Activated CD4-positive, alpha-beta T cell treated with anti-CD3 and anti-CD28 coated beads, Interleukin-2, Interleukin-4, amounts not matched to agents 100 ng/mL and 50 ng/mL, durations not matched to agents 16 hours and 8 hours (primary cell): Measurements from ENCODE around the gene ZGPAT.
"Not testable (repeated sequence)": the region's sequence is repeated elsewhere in the genome, so short reads cannot be mapped to it uniquely, and the experiment has no call there.

Experiments
- DNase-seq: peaks from one replicate; pipeline ENCODE4 v3.0.0-alpha.2; 2020; ENCODE audit warnings: low spot score

ZGPAT gene

GRCh38 chr20:63703471-63703975 lies 4.3 kb upstream of the ZGPAT start:
- no peak for DNase-seq

- no peak for DNase-seq
These were observed 3.7 kb upstream of the ZGPAT start for GRCh38 chr20:63703976-63704748.

- DNase-seq: no peak
These were observed 3.1 kb upstream of the ZGPAT start for GRCh38 chr20:63704749-63705117.

DNA sequence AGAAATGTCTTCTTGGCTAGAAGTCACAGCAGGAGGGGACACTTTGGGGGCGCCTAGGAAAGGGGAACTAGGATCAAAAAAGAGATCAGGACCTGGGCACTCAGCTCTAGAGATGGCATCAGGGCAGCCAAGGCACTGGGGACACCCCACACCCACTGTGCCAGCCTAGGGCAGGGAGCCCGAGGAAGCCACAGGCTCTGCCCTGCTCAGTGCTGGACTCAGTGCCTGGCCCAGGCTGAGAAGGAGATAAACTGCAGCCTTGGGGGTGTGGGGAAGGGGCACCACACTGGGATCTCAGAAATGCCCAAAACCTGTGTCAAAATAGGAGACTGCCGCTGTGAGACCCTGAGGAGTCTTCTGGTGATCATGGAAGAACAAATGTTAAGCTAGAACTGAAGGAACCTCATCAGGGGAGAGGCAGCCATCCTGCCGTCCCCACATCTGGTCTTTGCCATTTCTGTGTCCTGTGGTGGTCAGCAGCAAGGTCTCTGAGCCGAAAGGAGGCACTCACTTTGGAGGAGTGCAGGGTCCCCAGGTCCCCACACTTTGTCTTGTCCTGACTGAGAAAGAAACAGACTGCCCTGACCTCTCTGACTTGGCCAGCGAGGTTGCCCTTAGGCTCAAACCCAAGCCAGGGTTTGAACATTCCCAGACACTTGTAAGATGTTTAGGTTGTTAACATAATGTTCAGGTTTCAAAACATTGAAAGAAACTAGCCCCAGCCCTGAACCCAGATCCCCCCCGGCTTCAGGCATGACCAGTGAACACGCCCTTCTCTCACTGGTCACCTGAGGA lies 2.4 kb upstream of the ZGPAT start:
- DNase-seq: no peak

DNA sequence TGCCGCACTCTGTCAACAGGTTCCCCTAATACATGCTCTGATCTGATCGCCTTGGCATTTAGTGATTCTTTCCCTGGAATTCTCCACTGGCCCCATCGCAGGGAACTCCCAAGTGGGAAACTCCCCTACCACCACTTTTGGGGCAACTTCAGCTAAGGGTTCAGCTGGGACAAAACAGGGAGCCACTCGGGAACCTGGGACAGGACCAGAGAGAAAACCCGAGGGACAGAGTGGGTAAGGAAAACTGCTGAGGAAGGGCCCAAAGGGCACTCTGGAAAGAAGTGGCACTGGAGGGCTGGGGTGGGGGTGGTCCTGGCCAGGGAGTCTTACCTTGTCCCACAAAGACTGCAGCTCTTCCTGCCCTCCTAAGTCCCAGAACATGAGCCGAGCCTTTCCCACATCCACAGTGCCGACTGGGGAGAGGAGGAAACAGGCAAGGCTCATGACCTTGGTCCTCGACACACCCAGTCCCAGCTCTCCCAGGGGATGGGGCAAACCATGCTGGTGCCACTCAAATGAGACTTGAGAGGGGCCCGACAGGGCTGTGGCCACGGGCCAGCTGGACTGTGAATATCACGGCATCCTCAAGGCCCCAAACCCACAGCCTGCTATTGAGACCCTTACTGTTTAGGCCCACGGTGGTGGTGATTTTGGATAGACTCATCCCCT lies 1.7 kb upstream of the ZGPAT start:
- no peak for DNase-seq

DNA sequence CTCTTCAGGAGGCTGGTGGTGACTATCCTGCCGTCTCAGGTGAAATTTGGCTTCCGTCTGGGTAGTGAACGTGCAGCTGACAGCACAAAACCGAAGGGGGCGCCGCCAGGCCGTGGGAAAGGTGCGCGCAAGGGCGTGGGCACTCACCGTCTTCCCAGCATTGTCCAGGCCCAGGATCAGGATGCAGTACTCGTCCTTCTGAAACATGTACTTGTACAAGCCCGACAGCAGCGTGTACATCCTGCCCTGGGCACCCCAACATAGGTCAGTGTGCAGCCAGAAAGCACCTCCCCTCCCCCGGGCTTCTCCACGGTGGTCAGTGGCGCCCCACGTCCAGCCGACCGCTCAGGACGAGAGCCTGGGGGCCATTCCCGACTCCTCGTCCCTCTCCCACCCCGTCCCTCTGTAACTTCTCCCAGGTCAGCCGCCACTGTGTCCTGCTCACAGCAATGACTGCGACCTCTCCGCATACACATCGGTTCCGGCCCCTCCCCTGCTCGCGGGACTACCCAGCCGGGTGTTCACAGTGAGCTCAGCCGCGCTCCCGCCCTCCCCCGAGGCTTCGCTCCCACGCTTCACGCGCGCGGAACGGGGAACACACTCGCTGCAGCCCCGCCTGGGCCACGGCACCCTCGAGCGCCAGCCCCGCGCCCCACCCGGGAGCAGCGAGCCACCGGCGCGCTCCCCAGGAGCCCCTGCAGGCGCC lies 834 bp upstream of the ZGPAT start:
- DNase-seq: peak; percentile 61

GRCh38 chr20:63708301-63709148 lies 686 bp downstream of the ZGPAT start:
- DNase-seq: no peak

DNA sequence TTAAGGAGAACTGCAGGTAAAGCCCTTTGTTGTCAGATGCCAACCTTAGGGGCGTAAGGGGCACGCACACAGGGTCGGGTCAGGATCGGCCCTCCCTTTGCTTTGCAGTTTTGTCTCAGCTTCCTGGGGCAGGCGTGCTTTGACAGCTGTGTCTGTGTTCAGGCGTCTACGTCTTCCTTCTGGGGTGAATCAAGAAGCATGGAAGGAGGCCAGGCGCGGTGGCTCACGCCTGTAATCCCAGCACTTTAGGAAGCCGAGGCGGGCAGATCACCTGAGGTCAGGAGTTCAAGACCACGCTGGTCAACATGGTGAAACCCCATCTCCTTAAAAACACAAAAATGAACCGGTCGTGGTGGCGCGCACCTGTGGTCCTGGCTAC lies 1.3 kb downstream of the ZGPAT start:
- no peak for DNase-seq

DNA sequence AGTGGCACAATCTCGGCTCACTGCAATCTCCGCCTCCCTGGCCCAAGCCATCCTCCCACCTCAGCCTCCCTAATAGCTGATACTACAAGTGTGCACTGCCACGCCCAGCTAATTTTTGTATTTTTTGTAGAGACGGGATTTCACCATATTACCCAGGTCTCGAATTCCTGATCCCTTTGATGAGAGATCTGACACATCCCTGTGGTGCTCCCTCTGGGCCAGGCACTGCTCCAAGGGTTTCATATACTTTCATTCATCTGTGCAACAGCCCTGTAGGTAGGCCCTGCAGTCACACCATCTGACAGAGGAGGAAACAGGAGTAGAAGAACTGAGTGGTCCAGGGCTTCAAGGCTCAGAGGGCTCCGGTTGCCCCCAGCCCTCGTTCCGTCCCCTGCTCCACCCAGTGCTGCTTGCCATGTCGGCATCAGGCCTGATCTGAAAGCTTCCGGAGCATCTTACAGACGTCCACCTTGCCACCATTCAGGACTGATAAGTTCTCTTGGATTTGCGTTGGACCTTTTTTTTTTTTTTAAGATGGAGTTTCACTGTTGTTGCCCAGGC lies 3.3 kb downstream of the ZGPAT start:
- no peak for DNase-seq

DNA sequence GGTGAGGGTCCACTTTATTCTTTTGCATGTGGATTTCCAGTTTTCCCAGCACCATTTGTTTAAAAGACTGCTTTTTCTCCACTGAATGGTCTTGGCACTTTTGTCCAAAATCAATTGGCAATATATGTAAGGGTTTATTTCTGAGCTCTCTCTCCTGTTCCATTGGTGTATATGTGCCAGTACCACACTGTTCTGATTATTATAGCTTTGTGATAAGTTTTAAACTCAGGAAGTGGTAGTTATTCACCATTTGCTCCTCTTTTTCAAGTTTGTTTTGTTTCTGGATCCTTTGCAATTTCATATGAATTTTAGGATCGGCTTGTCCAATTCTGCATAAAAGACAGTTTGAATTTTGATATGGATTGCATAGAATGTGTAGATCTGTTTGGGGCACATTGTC lies 4.4 kb downstream of the ZGPAT start:
- no peak for DNase-seq

DNA sequence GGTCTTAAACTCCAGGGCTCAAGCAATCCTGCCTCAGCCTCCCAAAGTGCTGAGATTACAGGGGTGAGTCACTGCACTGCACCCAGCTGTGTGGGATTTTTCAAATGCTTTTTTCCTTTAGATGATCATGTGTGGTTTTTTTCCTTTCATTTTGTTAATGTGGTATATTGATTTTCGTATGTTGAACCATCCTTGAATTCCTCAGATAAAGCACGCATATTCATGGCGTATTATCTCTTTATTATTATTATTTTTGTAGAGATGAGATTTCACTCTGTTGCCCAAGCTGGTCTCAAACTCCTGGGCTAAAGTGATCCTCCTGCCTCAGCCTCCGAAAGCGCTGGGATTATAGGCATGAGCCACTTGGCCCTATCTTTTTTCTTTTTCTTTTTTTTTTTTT lies 7.0 kb downstream of the ZGPAT start:
- DNase-seq: no peak

DNA sequence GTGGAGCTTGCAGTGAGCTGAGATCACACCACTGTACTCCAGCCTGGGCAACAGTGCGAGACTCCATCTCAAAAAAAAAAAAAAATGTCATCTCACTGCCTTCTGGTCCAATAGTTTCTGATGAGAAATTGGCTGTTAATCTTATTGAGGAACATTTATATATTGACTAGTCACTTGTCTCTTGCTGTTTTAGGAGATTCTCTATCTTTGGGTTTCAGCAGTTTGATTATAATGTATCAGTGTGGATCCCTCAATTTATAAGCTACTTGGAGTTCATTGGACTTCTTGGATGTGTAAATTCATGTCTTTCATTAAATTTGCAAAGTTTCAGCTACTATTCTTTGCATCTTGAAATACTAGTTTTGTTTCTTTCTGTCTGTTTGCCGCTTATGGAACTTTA lies 11.2 kb downstream of the ZGPAT start:
- no peak for DNase-seq

DNA sequence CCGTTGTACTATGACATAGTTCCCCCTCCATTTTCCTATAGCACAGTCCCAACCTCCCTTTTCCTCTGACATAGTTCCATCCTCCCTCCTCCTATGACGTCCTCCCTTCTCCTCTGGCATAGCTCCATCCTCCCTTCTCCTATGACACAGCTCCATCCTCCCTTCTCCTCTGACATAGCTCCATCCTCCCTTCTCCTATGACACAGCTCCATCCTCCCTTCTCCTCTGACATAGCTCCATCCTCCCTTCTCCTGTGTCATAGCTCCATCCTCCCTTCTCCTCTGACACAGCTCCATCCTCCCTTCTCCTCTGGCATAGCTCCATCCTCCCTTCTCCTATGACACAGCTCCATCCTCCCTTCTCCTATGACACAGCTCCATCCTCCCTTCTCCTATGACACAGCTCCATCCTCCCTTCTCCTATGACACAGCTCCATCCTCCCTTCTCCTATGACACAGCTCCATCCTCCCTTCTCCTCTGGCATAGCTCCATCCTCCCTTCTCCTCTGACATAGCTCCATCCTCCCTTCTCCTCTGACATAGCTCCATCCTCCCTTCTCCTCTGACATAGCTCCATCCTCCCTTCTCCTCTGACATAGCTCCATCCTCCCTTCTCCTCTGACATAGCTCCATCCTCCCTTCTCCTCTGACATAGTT lies 15.3 kb downstream of the ZGPAT start:
- DNase-seq: not testable (repeated sequence)

DNA sequence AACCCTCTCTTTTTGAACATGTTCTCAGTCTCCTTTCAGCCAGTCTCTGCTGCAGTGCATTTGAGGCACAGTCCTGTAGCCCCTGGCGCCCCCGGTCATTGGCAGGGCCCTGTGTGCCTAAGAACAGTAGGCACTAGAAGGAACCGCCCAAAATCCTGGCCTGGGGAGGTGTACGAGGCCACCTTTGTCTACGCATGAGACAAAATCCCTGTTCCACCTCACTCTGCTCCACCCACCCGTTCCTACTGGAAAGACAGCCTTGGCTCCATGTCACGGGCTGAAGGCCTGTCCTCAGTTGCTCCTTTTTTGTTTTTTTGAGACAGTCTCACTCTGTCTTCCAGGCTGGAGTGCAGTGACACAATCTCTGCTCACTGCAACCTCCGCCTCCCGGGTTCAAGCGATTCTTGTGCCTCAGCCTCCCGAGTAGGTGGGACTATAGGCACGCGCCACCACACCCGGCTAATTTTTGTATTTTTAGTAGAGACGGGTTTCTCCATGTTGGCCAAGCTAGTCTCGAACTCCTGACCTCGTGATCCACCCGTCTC lies 22.4 kb downstream of the ZGPAT start:
- DNase-seq: not testable (repeated sequence)

GRCh38 chr20:63731410-63731809 lies 23.6 kb downstream of the ZGPAT start:
- DNase-seq: no peak

DNA sequence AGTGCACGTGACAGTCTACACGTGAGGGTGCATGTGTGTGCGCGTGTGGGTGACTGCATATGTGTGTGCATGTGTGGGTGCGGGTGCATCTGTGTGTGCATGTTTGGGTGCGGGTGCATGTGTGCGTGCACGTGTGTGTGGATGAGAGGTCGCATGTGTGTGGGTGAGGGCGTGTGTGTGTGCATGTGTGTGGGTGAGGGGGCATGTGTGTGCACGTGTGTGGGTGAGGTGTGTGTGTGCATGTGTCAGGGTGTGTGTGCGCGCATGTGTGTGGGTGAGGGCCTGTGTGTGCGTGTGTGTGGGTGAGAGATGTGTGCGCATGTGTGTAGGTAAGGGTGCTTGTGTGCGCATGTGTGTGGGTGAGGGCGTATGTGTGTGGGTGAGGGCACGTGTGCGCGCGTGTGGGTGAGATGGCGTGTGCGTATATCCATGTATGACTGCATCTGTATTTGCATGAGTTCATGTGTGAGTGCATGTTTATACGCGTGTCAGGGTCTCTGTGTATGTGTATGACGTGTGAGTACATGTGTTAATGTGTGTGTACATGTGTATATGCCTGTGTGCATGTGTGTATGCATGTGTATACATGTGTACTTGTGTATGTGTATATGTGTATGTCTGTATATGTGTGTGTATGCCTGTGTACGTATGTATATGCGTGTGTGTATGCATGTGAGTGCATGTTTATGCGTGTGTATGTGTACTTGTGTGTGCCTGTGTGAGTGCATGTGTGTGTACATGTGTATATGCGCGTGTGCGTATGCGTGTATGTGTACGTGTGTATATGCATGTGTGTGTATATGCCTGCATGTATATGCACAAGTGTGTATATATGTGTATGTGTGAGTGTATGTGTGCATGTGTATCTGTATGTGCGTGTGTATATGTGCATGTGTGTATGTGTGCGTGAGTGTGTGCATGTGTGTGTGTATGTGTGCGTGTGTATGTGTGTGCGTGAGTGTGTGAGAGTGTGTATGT lies 24.6 kb downstream of the ZGPAT start:
- no peak for DNase-seq

- DNase-seq: no peak
These were observed 25.3 kb downstream of the ZGPAT start for GRCh38 chr20:63733117-63733516.

- DNase-seq: no peak
These were observed 25.8 kb downstream of the ZGPAT start for GRCh38 chr20:63733579-63734081.
